Ovary (tissue), 9 donors: Measurements from ENCODE around the gene MAGED4. TPM values are rescaled to one million over a fixed set of nuclear protein-coding genes. Genes with fewer than 3 reads are reported as not detected.
"Not testable (repeated sequence)": the region's sequence is repeated elsewhere in the genome, so short reads cannot be mapped to it uniquely, and the experiment has no call there.

ENCODE experiments used
- DNase-seq, 5 donors: peaks; one replicate each; pipeline ENCODE4 v3.0.0-alpha.2; 2019 to 2020
- H3K27ac ChIP-seq, 2 donors: fragments of 200-600 bp; one replicate each; pipeline versions ENCODE4 v1.5.1 to v1.8.0; 2019 to 2022
- H3K27me3 ChIP-seq: fragments of 200-600 bp; one replicate; pipeline ENCODE4 v1.8.0; 2022
- H3K36me3 ChIP-seq: fragments of 200-600 bp; sonication (generic); one replicate; pipeline ENCODE4 v1.5.1; 2019
- H3K4me1 ChIP-seq: one replicate; pipeline ENCODE4 v1.8.1; 2013; ENCODE audit warnings: mild to moderate bottlenecking, moderate library complexity; ENCODE audit not compliant: insufficient read depth
- H3K4me3 ChIP-seq: fragments of 200-600 bp; sonication (generic); one replicate; pipeline ENCODE4 v1.5.1; 2017
- H3K9me3 ChIP-seq, 2 donors: fragments of 200-600 bp in 1 of 2; sonication (generic) in 1 of 2; one replicate each; pipeline versions ENCODE4 v1.5.1 to v1.8.1; 2013 to 2019; ENCODE audit warnings: mild to moderate bottlenecking in 1 of 2, moderate library complexity in 1 of 2
- EP300 ChIP-seq: sonication (generic); formaldehyde crosslinking; IDR thresholded peaks from one replicate; pipeline ENCODE4 v1.6.1; 2017; ENCODE audit warnings: antibody characterized with exemption
- POLR2A ChIP-seq: fragments of 450-650 bp; IDR thresholded peaks from one replicate; pipeline ENCODE4 v1.6.1; 2017; ENCODE audit warnings: antibody characterized with exemption, mild to moderate bottlenecking, moderate library complexity
- WGBS, 3 donors: extraction: QIAGEN DNeasy Blood & Tissue Kit in 1 of 3; methylation state at CpG; one replicate each; pipeline versions ENCODE4 v1.1.5 to v1.1.7; 2013 to 2017; 5-methylcytosine and 5-hydroxymethylcytosine counted together
- intact Hi-C, 4 donors: fragments of 100-400 bp; cut with DNase I; formaldehyde crosslinking; loops; one replicate each; pipeline versions ENCODE4 v1.11.0 to v1.15.1; 2022 to 2023
- polyA plus RNA-seq, 2 donors: library from polyadenylated mRNA; stranded (reverse); fragments of 200-250 nt in 1 of 2; fragments of 350-450 nt in 1 of 2; fragmentation: Illumina TruSeq in 1 of 2; extraction: RNeasy Lipid Tissue Mini Kit (QIAGEN cat#74804) in 1 of 2; gene quantifications; one replicate each; pipeline ENCODE4 v1.2.3, GENCODE V29; 2013 to 2014
- total RNA-seq, 7 donors: library from RNA; depleted of rRNA in 2 of 7; stranded (reverse); fragments of >200 nt in 2 of 7; fragmentation: NEBNext Ultra II Directional in 3 of 7; extraction: Animal tissue kit (Norgen Biotek cat#: 25700) in 3 of 7; gene quantifications; one replicate each; pipeline versions ENCODE4 v1.1.0 to v1.2.4, GENCODE V29; 2016 to 2023
- TF ChIP-seq, protein P1 (sequence below), 3 donors: fragments of 450-650 bp in 2 of 3; fragments of 200-600 bp in 1 of 3; IDR thresholded peaks; one replicate each; pipeline versions ENCODE4 v1.5.1 to v1.8.0; 2016 to 2022; ENCODE audit warnings: antibody characterized with exemption in 3 of 3, mild to moderate bottlenecking in 1 of 3
- donor health status: DM: no; HTN: no; CAD: no; lungs with moderate emphysema.
- donor health status: DM: no; HTN: no; CAD: no.
- donor health status: Bipolar disorder and iron deficiency.
- donor health status: DM: yes; HTN: yes; CAD: no.
- donor health status: DM: no; HTN: no; CAD: no.
- donor health status: DM: yes; HTN: yes; CAD: no.

The MAGED4 gene
- total and polyA plus RNA-seq, 9 donors, result 1.3 to 25.3 (median 12.0) TPM

DNA sequence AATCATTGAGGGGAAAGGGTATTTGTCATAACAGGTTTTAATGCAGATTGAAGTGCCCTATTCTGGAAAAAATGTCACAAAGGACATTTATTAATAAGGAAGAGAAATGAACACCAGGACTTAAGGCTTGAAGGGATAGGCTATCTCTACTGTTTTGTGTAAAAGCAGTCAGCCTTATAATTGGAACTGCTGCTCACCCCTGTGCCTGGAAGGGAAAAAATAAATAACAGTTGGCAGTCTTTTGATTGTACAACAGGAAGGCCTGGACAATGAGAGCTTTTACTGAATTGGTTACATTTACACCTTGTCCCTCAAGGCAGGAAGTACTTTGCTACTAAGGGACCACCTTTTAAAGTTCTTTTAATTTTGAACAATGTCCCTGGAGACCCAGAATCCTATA is 17.8 kb upstream of the MAGED4 start:
- H3K4me3 ChIP-seq, result no peak overlapping the region
- intact Hi-C loops, result no loop called here
- no peaks in the 10 kb centered on the region for H3K27me3 ChIP-seq
- DNase-seq, result no peak
- H3K27ac ChIP-seq, result no peak overlapping the region
- no peaks in the 10 kb centered on the region for H3K4me1 ChIP-seq
- no peaks in the 10 kb centered on the region for H3K36me3 ChIP-seq
- H3K9me3 ChIP-seq, result no peaks in the 10 kb centered on the region
- TF ChIP-seq, protein P1, sequence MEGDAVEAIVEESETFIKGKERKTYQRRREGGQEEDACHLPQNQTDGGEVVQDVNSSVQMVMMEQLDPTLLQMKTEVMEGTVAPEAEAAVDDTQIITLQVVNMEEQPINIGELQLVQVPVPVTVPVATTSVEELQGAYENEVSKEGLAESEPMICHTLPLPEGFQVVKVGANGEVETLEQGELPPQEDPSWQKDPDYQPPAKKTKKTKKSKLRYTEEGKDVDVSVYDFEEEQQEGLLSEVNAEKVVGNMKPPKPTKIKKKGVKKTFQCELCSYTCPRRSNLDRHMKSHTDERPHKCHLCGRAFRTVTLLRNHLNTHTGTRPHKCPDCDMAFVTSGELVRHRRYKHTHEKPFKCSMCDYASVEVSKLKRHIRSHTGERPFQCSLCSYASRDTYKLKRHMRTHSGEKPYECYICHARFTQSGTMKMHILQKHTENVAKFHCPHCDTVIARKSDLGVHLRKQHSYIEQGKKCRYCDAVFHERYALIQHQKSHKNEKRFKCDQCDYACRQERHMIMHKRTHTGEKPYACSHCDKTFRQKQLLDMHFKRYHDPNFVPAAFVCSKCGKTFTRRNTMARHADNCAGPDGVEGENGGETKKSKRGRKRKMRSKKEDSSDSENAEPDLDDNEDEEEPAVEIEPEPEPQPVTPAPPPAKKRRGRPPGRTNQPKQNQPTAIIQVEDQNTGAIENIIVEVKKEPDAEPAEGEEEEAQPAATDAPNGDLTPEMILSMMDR (IDR thresholded peaks at IDR 0.05), result no peak
- no peak for TF ChIP-seq EP300
- TF ChIP-seq POLR2A, result no peak

DNA sequence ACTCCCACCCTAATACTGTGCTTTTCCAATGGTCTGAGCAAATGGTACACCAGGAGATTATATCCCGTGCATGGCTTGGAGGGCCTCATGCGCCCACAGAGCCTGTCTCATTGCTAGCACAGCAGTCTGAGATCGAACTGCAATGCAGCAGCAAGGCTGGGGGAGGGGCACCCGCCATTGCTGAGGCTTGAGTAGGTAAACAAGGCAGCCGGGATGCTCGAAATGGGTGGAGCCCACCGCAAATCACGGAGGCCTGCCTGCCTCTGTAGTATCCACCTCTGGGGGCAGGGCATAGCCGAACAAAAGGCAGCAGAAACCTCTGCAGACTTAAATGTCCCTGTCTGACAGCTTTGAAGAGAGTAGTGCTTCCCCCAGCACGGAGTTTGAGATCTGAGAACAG is 13.6 kb upstream of the MAGED4 start:
- H3K4me3 ChIP-seq, H3K27me3 ChIP-seq, H3K9me3 ChIP-seq, H3K36me3 ChIP-seq, intact Hi-C loops, H3K27ac ChIP-seq, DNase-seq, H3K4me1 ChIP-seq: not testable (repeated sequence)
- 70 to 84% (median 75%) methylated on average over 10 of the region's 10 CpGs for WGBS, 3 donors

DNA sequence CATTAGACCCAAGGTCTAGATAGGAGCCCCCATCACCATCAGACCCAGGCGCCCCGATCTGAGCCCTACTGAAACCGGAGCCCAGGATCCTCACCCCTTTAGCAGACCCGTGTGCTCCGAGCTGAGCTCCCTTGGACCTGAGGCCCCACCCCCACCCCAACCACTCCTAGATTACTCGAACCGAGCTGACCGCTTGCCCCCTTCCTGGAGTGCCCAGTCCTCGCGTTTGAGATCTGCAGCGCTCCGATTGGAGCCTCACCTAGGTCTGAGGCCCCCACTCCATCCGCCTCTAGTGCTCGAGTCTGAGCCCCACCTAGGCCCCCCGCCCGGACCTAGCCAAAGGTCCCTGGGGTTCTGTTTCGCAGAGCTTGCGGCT is 378 bp downstream of the MAGED4 start:
- H3K4me1 ChIP-seq, H3K9me3 ChIP-seq, H3K4me3 ChIP-seq, intact Hi-C loops, H3K27ac ChIP-seq, H3K36me3 ChIP-seq, DNase-seq, H3K27me3 ChIP-seq: not testable (repeated sequence)
- WGBS, 3 donors, result no CpG with 5 or more reads among the region's 18 CpGs

DNA sequence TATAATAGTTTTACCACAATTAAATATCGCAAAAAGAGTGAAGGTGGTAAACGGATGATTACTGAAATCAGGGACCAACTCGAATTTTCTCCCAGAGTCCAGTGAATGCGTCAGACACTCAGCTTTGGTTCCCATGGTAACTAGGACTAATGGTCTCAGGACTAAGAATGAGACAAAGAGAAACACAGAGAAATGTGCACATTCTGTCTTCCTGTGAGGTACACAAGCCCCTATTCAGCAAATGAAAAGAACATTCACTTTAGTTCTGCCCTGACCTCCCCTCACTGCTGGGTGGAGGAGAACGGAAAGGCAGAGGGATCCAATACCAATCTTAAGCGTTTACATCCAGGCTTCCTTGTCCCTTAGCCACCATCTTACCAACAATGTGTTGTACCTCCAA is 26.7 kb downstream of the MAGED4 start:
- H3K9me3 ChIP-seq, DNase-seq, H3K36me3 ChIP-seq, intact Hi-C loops, H3K27me3 ChIP-seq, H3K27ac ChIP-seq, H3K4me1 ChIP-seq, H3K4me3 ChIP-seq: not testable (repeated sequence)
- no CpG with 5 or more reads among the region's 6 CpGs for WGBS, 3 donors

DNA sequence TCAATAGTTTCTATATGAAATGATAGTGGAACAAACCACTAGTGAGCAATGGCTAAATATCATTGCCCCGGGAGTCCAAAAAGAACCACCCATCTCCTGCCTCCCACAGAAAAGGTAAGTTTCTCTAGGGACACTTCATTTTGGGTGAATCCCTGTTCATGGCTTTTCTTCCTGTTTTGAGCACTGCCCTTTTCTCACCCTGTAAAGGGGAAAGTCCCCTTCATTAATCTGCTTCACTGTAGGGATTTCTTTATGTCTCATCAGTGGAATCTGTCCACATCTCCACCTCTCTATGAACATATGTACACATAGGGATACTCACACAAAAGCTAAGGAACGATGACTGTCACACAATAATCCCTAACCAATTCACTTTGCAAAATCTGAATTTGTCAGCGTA is 28.6 kb downstream of the MAGED4 start:
- DNase-seq, result no peak
- intact Hi-C loops, result no loop called here
- 69 to 74% (median 69%) methylated on average over 3 of the region's 3 CpGs for WGBS, 3 donors
- Histone ChIP-seq H3K27me3 (no peaks in the 10 kb centered on the region), H3K9me3 (no peaks in the 10 kb centered on the region), H3K4me1 (no peaks in the 10 kb centered on the region), H3K36me3 (no peaks in the 10 kb centered on the region), H3K27ac (no peak overlapping the region), H3K4me3 (no peak overlapping the region)
- no peak for TF ChIP-seq POLR2A
- TF ChIP-seq, protein P1 (IDR thresholded peaks at IDR 0.05), result no peak
- TF ChIP-seq EP300, result no peak

DNA sequence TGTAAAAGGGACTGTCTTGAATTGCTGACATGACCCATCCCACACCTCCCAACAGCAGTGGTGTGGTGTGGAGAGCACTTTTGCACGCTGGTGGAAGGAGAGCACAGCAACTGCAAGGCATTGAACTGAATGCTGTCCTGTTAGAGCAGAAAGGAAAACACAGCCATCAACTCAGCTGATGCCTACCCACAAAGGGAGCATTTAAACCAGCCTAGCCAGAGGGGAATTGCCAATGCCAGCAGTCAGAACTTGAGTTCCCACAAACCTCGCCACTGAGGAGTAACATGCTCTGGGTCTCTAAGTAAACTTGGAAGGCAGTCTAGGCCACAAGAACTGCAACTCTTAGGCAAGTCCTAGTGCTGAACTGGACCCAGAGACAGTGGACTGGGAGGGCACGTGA is 31.9 kb downstream of the MAGED4 start:
- TF ChIP-seq EP300, result no peak
- TF ChIP-seq POLR2A, result no peak
- TF ChIP-seq, protein P1 (IDR thresholded peaks at IDR 0.05), result no peak
- 55 to 84% (median 60%) methylated on average over 3 of the region's 3 CpGs for WGBS, 3 donors
- intact Hi-C loops, result no loop called here

More for the DNA sequence above, 31.9 kb downstream of the MAGED4 start:
- Histone ChIP-seq H3K36me3 (no peaks in the 10 kb centered on the region), H3K9me3 (no peaks in the 10 kb centered on the region), H3K4me3 (no peak overlapping the region), H3K27me3 (no peaks in the 10 kb centered on the region), H3K4me1 (no peaks in the 10 kb centered on the region), H3K27ac (no peak overlapping the region)
- no peak for DNase-seq
